Natural killer cell (primary cell): Measurements from ENCODE around the gene APEX1. TPM values are rescaled to one million over a fixed set of nuclear protein-coding genes. Genes with fewer than 3 reads are reported as not detected.
"Not testable (repeated sequence)": the region's sequence is repeated elsewhere in the genome, so short reads cannot be mapped to it uniquely, and the experiment has no call there.

Experiments
- ATAC-seq, 3 donors: fragments of 150-1000 bp in 2 of 3; fragments of 200-7000 bp in 1 of 3; cut with Tn5 transposase; 1 replicate in 1 of 3; 2 replicates in 2 of 3; pipeline ENCODE4 v1.10.0; 2021; ENCODE audit warnings: mild to moderate bottlenecking in 2 of 3, moderate library complexity in 2 of 3
- DNase-seq, 2 donors: peaks; one replicate each; pipeline versions ENCODE4 v3.0.0 to v3.0.0-alpha.2; 2013 to 2021; ENCODE audit warnings: mixed read lengths in 1 of 2
- H3K27ac ChIP-seq: one replicate; pipeline ENCODE4 v1.5.1; 2013; ENCODE audit warnings: mild to moderate bottlenecking, low read length
- H3K27me3 ChIP-seq: one replicate; pipeline ENCODE4 v1.6.1; 2013; ENCODE audit warnings: low read length; ENCODE audit not compliant: control insufficient read depth, insufficient read depth
- H3K36me3 ChIP-seq: one replicate; pipeline ENCODE4 v1.6.1; 2013; ENCODE audit warnings: low read length; ENCODE audit not compliant: control insufficient read depth, insufficient read depth
- H3K4me1 ChIP-seq: one replicate; pipeline ENCODE4 v1.6.1; 2013; ENCODE audit warnings: low read length; ENCODE audit not compliant: control insufficient read depth, insufficient read depth
- H3K4me3 ChIP-seq: one replicate; pipeline ENCODE4 v1.5.1; 2013; ENCODE audit warnings: low read length
- H3K9me3 ChIP-seq: one replicate; pipeline ENCODE4 v1.6.1; 2013; ENCODE audit warnings: low read length; ENCODE audit not compliant: control insufficient read depth, insufficient read depth
- H3K27ac Mint-ChIP-seq, 2 donors: one replicate each; pipeline ENCODE4 v1.8.0; 2022; ENCODE audit warnings: mild to moderate bottlenecking in 2 of 2, mixed read lengths in 2 of 2, moderate library complexity in 1 of 2
- H3K27me3 Mint-ChIP-seq, 2 donors: one replicate each; pipeline ENCODE4 v1.8.0; 2022; ENCODE audit warnings: low read depth in 2 of 2, mixed read lengths in 2 of 2
- H3K36me3 Mint-ChIP-seq: one replicate; pipeline ENCODE4 v1.8.0; 2022; ENCODE audit warnings: mixed read lengths
- H3K4me1 Mint-ChIP-seq, 2 donors: one replicate each; pipeline ENCODE4 v1.8.0; 2022; ENCODE audit warnings: mixed read lengths in 2 of 2
- H3K4me3 Mint-ChIP-seq: one replicate; pipeline ENCODE4 v1.8.0; 2022; ENCODE audit warnings: mild to moderate bottlenecking, moderate library complexity, mixed read lengths
- H3K9me3 Mint-ChIP-seq, 2 donors: one replicate each; pipeline ENCODE4 v1.8.0; 2022; ENCODE audit warnings: mixed read lengths in 2 of 2
- CTCF ChIP-seq: fragments of 200-600 bp; IDR thresholded peaks from one replicate; pipeline ENCODE4 v1.8.0; 2022; ENCODE audit warnings: antibody characterized with exemption
- WGBS: methylation state at CpG from one replicate; pipeline ENCODE4 v1.1.7; 2013; ENCODE audit warnings: missing lambda C conversion rate; ENCODE audit not compliant: insufficient coverage; 5-methylcytosine and 5-hydroxymethylcytosine counted together
- intact Hi-C: fragments of 100-400 bp; cut with micrococcal nuclease; formaldehyde crosslinking; loops from one replicate; pipeline ENCODE4 v1.14.2; 2022
- total RNA-seq, 4 donors: library from RNA; stranded (reverse); fragments of 120-200 nt in 1 of 4; gene quantifications; one replicate each; pipeline versions ENCODE4 v1.2.3 to v1.2.4, GENCODE V29; 2013 to 2022

APEX1 gene
- total RNA-seq, 3 donors from 2014 or later (not counting 1 experiment from before 2014, with no cell fraction given): 66.0 to 77.6 (median 74.9) TPM

GRCh38 chr14:20499881-20500280 lies 44.9 kb downstream of the APEX1 start:
- intact Hi-C loops: no loop called here

GRCh38 chr14:20501346-20501745 lies 46.3 kb downstream of the APEX1 start:
- no peak for TF ChIP-seq CTCF
- H3K27me3 Mint-ChIP-seq: peaks cover 0 to 8% of the 10 kb centered on the region in 2 donors
- intact Hi-C loops: no loop called here
- no peak for ATAC-seq
- H3K4me1 ChIP-seq: no peaks in the 10 kb centered on the region
- H3K4me3 Mint-ChIP-seq: no peak overlapping the region
- no peak overlapping the region for H3K27ac Mint-ChIP-seq
- H3K4me3 ChIP-seq: no peak overlapping the region
- no peak overlapping the region for H3K27ac ChIP-seq
- H3K36me3 Mint-ChIP-seq: no peaks in the 10 kb centered on the region
- no peaks in the 10 kb centered on the region for H3K9me3 Mint-ChIP-seq
- no peak for DNase-seq
- no peaks in the 10 kb centered on the region for H3K27me3 ChIP-seq
- no peaks in the 10 kb centered on the region for H3K4me1 Mint-ChIP-seq
- 90% methylated on average over 2 of the region's 2 CpGs for WGBS
- H3K36me3 ChIP-seq: no peaks in the 10 kb centered on the region
- H3K9me3 ChIP-seq: no peaks in the 10 kb centered on the region

More at GRCh38 chr14:20499881-20500280, 44.9 kb downstream of the APEX1 start:
- ATAC-seq (no peak), DNase-seq (no peak)
- Histone ChIP-seq H3K36me3 (no peaks in the 10 kb centered on the region), H3K27ac (no peak overlapping the region), H3K4me1 (no peaks in the 10 kb centered on the region), H3K27me3 (no peaks in the 10 kb centered on the region), H3K4me3 (no peak overlapping the region), H3K9me3 (no peaks in the 10 kb centered on the region)
- no peak for TF ChIP-seq CTCF
- Mint-ChIP-seq H3K27me3 (peaks cover 0 to 8% of the 10 kb centered on the region in 2 donors), H3K4me3 (no peak overlapping the region), H3K36me3 (no peaks in the 10 kb centered on the region), H3K4me1 (no peaks in the 10 kb centered on the region), H3K27ac (no peak overlapping the region), H3K9me3 (no peaks in the 10 kb centered on the region)
- 92% methylated on average over 5 of the region's 5 CpGs for WGBS

- DNase-seq (no peak), ATAC-seq (no peak)
- Histone ChIP-seq H3K27ac (no peak overlapping the region), H3K4me3 (no peak overlapping the region), H3K9me3 (no peaks in the 10 kb centered on the region), H3K4me1 (no peaks in the 10 kb centered on the region), H3K27me3 (no peaks in the 10 kb centered on the region), H3K36me3 (no peaks in the 10 kb centered on the region)
- intact Hi-C loops: no loop called here
- Mint-ChIP-seq H3K4me3 (no peak overlapping the region), H3K4me1 (no peaks in the 10 kb centered on the region), H3K27ac (no peak overlapping the region), H3K27me3 (peaks cover 0 to 8% of the 10 kb centered on the region in 2 donors), H3K9me3 (no peaks in the 10 kb centered on the region), H3K36me3 (no peaks in the 10 kb centered on the region)
- TF ChIP-seq CTCF: no peak
- WGBS: 39% methylated on average over 6 of the region's 6 CpGs
Measured at GRCh38 chr14:20503898-20504297, 48.9 kb downstream of the APEX1 start.

GRCh38 chr14:20506276-20506675 lies 51.2 kb downstream of the APEX1 start:
- 92% methylated on average over 4 of the region's 30 CpGs for WGBS
- H3K4me1 Mint-ChIP-seq, intact Hi-C loops, H3K27ac ChIP-seq, H3K36me3 ChIP-seq, H3K9me3 Mint-ChIP-seq, H3K4me3 ChIP-seq, H3K36me3 Mint-ChIP-seq, H3K4me1 ChIP-seq, H3K27ac Mint-ChIP-seq, H3K27me3 ChIP-seq, H3K4me3 Mint-ChIP-seq, H3K27me3 Mint-ChIP-seq, DNase-seq, ATAC-seq, H3K9me3 ChIP-seq: not testable (repeated sequence)

GRCh38 chr14:20506752-20507151 lies 51.7 kb downstream of the APEX1 start:
- no CpG with 5 or more reads among the region's 30 CpGs for WGBS
- H3K36me3 ChIP-seq, DNase-seq, H3K4me1 ChIP-seq, H3K27me3 Mint-ChIP-seq, H3K4me3 ChIP-seq, H3K27me3 ChIP-seq, ATAC-seq, H3K27ac ChIP-seq, H3K4me3 Mint-ChIP-seq, H3K9me3 ChIP-seq, intact Hi-C loops, H3K36me3 Mint-ChIP-seq, H3K27ac Mint-ChIP-seq, H3K4me1 Mint-ChIP-seq, H3K9me3 Mint-ChIP-seq: not testable (repeated sequence)
